ENCODE measurements around the gene MRPL40.

GRCh38 chr22:19383292-19383691 lies 49.1 kb upstream of the MRPL40 start:
- TF ChIP-seq CTCF (IDR thresholded peaks at IDR 0.05; ENCODE audit: low read depth, low read length) (no peak), POLR2A (IDR thresholded peaks at IDR 0.05; ENCODE audit: extremely low read depth, insufficient read length) (no peak), MAX (IDR thresholded peaks at IDR 0.05; ENCODE audit: low read depth, low read length) (no peak), MYC (IDR thresholded peaks at IDR 0.05; ENCODE audit: low read depth, low read length) (no peak)
